CD4-positive, alpha-beta T cell treated with Interleukin-6 for 4 hours (primary cell): ENCODE results near the gene UBE2I.
"Not testable (repeated sequence)": the region's sequence is repeated elsewhere in the genome, so short reads cannot be mapped to it uniquely, and the experiment has no call there.

ENCODE experiments used
- DNase-seq: peaks from one replicate; pipeline ENCODE4 v3.0.0-alpha.2; 2020; ENCODE audit warnings: mixed read lengths

Gene UBE2I

DNA sequence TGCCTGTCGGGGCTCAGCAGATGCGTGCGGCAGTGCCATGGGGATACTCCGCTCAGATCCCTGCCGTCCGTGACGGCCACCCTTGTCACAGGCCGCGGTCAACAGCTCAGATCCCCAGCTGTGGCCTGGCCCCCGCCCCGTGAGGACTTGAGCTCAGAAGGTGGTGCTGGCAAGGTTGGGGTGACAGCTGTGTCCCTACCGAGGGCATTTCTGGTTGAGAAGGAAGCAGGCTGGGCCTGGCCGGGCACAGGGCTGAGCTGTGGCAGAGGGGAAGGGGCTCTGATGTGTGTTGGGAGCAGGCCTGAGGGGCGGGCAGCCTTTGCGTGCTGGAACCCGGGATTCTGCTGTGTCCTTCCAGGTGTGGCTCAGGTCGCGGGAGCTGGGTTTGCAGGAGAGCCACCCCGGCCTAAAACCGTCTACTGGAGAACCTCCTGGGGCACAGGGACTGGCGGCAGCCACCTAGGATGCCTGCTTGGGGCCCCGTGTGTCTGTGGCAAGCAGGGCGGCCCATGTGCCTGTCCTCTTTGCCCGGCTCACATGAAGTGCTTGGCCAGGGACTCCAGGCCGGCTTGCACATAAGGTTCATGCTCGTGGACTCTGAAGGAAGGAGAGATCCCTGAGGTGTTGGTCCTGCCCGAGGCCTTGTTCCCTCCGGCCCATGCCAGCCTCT, 5.1 kb downstream of the UBE2I start:
- no peak for DNase-seq

DNA sequence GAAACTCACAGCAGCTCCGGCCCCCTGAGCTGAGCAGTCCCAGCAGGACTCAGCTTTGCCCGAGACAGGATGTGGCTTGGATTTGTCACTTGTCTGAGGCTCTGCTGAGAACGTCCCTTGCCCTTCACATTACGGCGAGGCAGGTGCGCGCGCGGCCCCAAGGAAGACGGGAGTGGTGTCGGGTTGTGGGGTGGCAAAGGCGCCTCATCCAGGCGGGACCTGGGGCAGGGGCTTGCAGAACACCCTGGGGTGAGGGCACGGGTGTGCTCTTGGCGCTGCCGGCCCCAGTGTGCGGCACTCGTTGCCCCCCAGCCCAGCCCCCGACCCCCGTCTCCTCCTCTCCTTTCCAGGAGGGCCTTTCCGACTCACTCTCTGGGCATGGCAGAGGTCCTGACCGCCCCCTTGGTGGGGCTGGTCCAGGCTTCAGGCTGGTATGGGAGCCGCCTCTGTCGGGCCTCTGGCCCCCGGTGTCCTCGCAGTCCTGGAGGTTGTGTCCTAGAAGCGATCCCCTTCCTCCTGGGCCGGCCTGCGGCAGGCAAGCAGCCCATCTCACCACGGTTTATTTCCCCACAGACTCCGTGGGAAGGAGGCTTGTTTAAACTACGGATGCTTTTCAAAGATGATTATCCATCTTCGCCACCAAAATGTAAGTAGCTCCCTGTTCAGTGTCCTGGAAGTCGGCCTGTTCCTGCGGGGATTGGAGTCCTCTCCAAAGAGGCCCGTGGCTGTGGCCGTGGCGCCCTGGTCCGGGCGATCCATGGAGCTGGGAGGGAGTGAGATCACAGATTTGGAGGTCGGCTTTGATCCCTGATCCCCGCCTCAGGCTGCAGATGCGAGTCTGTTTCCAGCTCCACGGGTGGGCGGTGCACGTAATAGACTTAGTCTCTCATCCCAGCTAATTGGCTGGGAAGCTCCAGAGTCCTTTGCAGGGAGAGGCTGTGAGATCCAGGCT, 5.9 kb downstream of the UBE2I start:
- DNase-seq = no peak

DNA sequence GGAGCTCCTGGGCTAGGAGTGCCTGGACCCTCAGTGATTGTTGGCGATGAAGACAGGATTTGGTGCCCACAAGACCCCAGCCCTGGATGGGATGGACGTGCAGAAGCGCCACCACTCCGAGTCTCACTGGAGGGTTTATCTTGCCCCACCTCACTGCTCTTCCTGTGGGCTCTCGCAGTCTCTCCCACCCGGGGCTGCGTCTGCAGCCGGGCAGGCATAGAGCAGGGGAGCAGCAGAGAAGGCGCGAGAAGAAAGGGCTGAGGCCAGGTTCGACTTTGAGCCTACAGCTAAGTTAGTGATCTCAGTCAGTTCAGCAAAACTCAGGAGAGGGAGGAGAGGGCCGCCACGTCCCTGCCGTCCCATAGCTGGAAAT, 6.6 kb downstream of the UBE2I start:
- no peak for DNase-seq

DNA sequence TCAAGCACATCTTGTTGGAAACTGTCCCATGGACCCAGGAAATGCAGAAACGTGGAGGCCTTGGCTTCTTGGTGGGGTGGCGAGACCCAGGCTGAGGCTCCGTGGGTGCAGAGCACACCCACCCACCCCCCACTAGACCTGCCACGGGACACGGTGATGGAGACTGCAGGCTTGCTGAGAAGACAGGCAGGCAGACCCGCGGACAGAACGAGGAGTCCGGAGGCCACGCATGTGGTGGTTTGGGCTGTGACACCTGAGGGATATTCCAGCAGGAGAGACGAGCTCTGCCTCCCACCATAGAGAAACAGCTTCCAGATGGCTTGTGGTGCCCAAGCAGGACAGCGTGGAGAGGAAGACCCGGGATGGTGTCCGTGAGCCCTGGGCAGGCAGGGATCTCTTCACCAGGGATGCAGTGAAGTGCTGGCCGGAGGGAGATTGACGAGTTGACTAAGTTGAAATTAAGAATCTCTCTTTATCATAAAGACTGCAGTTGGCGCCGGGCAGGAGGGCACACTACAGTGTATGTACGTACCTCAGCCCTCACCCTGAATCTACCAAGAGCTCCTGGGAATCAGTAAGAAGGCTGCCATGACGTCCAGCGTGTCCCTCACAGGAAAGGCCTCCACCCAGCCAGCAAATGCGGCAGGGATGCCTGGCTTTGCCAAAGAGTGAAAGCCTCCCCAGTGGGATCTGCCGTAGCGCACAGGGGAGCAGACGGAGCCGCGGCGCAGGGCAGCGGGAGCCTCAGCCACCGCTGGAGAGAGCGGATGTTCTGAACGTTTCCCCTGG, 8.2 kb downstream of the UBE2I start:
- no peak for DNase-seq

DNA sequence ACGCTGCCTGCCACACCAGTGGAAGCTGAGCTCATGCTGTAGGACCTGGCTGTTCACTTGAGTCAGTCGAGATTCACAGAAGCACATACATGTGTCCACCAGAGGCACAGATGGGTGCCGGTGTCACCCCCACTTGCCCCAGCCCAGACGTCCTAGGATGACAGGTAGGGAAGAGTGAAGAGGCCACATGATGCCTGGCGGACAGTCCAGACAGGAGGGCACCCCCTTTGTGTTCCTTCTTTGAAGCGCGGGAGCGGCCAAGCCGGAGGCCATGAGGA, 8.8 kb downstream of the UBE2I start:
- no peak for DNase-seq

DNA sequence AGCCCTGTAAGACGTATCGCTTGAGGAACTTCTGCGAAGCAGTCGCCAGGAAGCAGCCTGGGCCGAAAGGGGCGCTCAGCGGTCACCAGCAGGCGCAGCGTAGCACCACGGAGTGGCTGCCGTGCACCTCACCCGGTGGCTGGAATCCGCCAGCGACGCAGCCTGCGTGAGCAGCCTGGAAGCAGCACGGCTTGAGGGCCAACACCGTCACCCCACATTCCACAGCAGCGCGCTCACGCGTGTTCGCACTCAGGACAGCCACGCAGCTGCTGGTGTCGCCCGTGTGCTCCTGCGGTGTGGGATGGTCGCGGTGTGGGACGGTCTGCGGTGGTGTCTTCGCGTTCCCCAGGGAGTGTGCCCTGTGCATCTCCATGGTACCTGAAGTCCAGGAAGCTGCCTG, 9.6 kb downstream of the UBE2I start:
- DNase-seq = no peak

DNA sequence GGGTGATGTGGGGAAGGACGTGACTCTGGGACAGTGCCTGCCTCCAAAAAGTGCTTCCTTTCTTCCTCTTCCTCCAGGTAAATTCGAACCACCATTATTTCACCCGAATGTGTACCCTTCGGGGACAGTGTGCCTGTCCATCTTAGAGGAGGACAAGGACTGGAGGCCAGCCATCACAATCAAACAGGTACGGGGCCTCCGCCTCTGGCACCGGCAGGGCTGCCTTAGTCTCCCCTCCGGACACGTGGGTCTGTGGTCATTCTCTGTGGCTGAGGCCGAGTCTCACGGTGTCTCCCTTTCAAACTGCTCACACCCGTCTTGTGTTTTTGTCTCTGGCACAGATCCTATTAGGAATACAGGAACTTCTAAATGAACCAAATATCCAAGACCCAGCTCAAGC, 10.7 kb downstream of the UBE2I start:
- DNase-seq = no peak

DNA sequence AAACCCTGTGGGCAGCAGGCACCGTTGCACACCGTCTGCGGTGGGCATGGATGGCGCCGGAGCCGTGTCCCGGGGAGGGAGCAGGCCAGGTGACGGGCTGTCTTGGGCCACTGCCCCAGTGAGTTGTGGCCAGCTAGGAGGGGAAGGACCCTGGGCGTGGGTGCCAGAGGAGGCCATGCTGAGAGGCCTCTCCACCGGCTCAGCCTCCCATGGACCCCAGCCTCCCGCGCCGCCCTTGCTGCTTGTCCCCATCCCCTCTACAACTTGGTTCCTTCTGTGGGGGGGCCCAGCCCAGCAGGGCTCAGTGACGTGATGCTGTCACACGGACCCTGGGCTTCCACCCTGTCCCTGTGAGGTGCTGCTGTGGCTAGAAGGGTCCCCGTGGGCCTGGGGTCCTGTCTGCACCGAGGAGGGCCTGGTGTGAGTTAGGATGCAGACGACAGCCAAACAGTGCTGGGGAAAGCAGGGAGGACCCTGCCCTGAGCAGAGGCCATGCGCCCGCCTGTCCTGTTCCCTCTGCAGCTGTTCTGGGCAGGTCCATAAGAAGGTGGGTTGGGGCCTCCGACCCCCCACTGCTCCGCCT, 11.3 kb downstream of the UBE2I start:
- DNase-seq = no peak

DNA sequence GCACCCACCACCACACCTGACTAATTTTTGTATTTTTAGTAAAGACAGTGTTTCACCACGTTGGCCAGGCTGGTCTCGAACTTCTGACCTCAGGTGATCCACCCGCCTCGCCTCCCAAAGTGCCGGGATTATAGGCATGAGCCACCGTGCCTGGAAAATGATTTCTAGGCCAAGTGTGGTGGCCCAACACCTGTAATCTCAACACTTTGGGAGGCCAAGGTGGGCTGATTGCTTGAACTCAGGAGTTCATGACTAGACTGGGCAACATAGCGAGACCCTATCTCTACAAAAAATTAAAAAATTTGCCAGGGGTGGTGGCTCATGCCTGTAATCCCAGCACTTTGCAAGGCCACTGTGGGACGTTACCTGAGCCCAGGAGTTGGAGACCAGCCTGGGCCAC, 13.0 kb downstream of the UBE2I start:
- DNase-seq = no peak

DNA sequence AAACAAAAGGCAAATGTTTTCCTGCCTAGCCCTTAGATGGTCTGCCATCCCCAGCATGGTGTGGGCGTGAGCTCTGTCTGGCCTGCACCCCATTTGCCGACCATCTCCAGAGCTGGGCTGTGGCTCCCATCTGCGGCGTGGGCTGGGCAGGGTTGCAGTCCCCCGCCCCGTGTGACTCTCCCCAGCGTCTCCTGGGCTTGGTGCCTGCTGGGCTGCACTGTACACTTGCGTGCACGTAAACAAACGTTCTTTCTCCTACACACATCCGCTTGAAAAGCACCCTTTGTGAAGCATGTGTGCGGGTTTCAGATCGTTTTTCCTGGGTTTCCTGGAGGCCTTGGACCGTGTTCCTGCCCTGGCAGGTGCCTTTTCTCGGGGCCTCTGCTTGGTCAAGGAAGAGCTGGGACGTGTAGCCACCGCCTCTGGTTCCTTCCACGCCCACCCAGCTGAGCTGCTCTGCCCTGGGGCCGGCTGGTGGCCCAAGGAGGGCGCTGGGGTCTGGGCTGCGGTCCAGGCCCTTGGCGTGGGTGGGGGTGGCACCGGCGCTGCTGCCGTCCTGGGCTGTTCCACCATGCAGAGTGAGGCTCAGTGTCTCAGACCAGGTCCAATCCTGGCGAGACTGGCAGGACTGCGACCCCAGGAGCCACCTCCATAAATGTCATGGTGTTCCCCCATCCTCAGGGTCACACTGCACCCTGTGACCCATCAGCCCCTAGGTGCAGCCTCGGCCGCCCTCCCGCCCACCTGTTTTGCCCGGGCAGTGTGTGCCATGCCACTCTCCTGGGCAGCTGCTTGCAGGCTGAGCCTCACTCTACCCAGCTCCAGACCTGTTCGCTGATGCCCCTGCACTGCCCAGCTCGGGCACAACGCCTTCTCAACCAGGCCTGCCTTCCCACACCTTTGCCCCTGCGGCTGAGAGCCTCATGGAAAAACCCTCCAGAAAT, 14.1 kb downstream of the UBE2I start:
- DNase-seq = no peak

DNA sequence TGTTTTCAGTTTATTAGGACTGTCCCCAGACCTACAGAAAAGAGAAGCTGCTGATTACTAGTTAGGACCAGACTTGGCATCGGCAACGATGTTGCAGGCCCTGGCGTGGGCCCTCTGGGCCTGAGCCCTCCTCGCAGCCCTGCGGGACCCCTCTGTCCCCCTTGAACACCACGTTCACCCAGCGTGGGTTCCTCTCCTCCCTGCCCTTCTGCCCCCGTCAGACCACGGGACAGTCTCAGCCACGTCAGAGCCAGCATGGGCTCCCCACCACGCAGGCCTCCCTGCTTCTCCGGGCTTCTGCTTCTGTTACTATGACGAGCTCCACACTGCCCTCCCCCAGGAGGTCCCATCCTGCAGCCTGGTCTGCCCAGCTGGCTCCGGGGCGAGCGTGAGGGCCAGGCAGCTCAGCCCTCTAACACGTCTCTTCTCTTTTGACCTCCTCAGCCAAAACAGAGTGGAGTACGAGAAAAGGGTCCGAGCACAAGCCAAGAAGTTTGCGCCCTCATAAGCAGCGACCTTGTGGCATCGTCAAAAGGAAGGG, 14.9 kb downstream of the UBE2I start:
- DNase-seq = no peak

DNA sequence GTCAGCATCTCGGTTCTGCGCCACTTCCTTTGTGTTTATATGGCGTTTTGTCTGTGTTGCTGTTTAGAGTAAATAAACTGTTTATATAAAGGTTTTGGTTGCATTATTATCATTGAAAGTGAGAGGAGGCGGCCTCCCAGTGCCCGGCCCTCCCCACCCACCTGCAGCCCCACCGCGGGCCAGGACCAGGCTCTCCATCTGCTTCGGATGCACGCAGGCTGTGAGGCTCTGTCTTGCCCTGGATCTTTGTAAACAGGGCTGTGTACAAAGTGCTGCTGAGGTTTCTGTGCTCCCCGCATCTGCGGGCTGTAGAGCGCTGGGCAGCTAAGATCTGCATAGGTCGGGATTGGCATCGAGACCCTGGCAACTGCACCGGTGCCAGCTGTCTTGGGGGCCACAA, 15.8 kb downstream of the UBE2I start:
- no peak for DNase-seq

DNA sequence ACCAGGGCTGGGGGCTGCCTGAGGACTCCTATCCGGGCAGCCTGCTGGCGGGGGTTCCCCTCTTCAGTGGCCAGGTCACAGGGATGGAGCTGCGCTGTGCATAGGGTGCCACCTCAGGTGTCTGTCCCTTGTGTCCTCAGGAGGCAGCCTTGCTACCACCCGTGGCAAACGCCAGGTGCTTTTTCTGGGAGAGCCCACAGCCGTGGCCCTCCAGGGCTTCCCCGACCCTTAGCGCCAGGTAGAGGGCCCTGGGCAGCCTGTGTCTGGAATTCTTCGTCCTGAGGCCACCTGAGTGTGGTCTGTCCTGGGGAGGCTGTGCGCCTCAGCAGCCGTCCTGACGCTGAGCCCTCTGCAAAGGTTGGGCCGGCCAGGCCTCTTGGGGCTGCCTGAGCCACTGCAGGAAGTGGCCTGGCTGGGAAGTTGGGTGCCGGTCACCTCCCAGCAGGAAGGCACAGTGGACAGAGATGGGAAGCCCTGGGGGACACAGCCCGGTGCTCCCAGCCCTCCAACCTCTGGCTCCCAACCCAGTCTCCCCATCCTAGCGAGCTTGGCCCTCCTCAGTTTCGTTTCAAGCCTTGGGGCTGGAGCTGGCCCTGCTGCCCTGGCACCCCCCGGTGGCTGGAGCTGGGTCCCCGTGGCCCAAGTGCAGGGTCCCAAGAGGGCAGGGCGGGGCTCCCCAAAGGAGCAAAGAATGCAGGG, 16.4 kb downstream of the UBE2I start:
- DNase-seq = no peak

DNA sequence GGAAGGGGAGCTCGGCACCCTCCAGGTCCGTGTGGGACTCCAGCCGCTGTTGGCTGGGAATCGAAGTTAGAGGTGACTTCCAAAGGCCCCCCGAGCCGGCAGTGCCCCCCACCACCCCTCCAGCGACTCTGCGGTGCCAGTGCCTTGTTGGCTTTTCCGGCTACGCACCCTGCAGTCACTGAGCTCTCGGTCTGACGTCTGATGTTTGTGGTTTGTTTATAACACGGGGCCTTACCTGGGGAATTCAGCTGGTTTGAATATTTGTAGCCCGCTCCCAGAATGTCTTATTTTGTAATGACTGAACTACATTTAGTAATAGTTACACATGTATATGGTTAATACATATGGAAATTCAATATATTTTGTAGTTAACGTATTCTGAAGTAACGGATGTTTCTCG, 17.0 kb downstream of the UBE2I start:
- DNase-seq = no peak

DNA sequence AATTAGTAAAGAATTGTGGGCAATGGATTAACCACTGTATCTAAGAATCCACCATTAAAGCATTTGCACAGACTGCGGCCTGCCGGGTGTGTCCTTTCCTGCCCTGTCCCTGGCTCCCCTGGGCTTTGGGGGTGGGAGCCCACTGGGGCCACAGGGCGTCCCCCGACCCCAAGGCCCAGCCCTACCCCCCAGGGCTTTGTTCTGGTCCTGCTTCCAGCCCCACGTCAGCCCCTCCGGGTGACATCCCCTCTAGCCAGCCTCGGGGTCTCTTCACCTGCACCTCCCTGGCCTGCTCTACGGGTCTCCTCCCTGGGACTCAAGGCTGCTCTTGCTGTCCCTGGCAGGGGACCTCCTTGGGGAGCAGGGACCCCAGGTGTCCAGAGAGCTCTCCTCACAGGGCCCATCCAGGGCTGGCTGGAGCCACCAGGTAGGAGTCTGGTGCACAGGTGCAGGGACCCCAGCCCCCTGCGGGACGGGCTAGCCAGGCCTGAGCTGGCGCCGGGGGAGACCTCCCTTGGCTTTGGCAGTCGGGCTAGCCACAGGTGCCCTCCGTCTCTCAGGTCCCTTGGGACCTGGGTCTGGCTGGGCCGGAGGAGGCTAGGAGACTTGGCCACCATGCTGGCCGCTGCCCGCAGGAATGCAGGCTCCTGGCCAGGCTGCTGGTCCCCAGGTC, 17.6 kb downstream of the UBE2I start:
- no peak for DNase-seq

DNA sequence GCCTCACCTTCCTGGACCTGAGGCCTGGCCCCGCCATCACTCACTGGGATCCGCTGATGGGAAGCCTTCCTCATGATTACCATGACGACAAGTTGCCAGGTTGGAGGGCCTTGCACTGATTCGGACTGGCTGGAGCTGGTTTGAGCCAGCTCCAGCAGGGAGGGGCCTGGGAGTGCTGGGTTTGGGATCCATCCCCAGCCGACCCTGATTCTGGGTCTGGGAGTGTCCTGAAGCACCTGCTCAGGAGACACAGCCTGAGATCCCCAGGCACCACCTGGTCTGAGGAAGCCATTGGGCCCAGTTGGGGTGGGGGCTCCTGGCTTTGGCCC, 18.1 kb downstream of the UBE2I start:
- DNase-seq = no peak

DNA sequence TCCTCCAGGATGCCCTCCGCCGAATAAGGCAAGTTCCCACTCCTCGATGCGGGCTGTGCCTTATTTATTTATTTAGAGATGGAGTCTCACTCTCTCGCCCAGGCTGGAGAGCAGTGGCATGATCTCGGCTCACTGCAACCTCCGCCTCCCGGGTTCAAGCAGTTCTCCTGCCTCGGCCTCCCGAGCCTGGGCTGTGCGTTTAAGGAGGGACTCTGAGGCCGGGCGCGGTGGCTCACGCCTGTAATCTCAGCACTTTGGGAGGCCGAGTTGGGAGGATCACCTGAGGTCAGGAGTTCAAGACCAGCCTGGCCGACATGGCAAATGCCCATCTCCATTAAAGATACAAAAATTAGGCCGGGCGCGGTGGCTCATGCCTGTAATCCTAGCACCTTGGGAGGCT, 18.7 kb downstream of the UBE2I start:
- DNase-seq = not testable (repeated sequence)

DNA sequence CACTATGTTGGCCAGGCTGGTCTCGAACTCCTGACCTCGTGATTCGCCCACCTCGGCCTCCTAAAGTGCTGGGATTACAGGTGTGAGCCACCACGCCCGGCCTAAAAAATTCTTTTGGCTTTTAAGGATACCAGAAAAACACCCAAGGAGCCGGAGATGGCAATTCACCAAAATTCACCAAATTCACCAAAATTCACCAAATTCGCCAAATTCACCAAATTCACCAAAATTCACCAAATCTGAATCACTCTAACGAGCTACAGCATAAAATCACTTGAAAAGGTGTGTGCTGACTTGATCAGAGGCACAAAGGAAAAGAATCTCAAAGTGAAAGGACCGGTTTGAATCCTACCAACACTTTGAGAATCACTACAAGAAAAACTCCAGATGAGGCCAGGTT, 19.5 kb downstream of the UBE2I start:
- DNase-seq = not testable (repeated sequence)

DNA sequence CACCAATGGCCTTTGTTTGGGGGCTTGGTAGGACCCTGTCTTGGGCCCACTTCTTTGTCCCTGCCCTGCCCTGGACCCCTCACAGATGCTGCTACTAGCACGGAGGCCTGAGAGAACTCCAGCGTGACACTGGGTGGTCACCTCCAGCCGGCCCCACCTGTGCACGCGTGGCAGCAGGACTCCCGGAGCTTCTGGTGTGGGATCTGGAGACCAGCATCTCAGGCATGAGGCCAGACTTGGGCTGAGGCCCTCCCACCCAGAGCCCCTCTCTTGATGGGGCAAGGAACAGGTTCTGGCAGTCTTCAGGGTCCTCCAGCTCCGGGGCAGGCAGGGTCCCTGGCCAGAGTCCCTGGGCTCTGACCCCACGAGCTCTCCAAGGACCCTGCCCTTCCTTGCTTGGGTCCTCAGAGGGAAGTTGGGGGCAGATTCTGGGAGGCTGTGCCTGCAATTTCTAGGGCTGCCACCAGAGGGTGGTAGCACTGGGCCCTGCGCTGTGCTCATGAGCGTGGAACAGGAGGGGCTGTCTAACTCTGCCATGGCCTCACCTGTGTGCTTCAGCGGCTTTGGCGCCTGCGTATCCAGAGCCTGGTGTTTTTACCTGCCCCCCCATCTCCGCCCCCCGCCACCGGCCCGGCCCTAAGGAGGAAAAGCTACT, 21.0 kb downstream of the UBE2I start:
- DNase-seq = no peak
